A549 (cell line): Measurements from ENCODE around the gene MED12L. TPM values are rescaled to one million over a fixed set of nuclear protein-coding genes. Genes with fewer than 3 reads are reported as not detected.
A peak's percentile ranks its signal among the peaks of the same experiment; 100 is the strongest.
"Not testable (repeated sequence)": the region's sequence is repeated elsewhere in the genome, so short reads cannot be mapped to it uniquely, and the experiment has no call there.

Experiments used
- ATAC-seq, 2 experiments: fragments of 200-7000 bp in 1 of 2; fragments of >200 bp in 1 of 2; cut with Nextera tagmentation in 1 of 2; cut with Tn5 transposase in 1 of 2; 3 replicates each; pipeline versions ENCODE4 v1.8.0 to v1.9.1; 2018 to 2020; ENCODE audit warnings: mild to moderate bottlenecking in 1 of 2, moderate library complexity in 1 of 2
- CTCF ChIA-PET: fragments of 300-600 bp; sonication (Branson Sonifier 250); formaldehyde crosslinking; extraction: SDS; loops from one replicate; lab custom pipeline; 2021; ENCODE audit warnings: antibody characterized with exemption, inconsistent platforms; lab: Yijun Ruan, JAX
- POLR2A ChIA-PET: fragments of 350-600 bp; formaldehyde crosslinking; extraction: SDS; loops from one replicate; lab custom pipeline; 2021; ENCODE audit warnings: antibody characterized with exemption, inconsistent platforms; lab: Yijun Ruan, JAX
- DNase-seq, 2 experiments: peaks; one replicate each; pipeline versions ENCODE4 v3.0.0 to v3.0.0-alpha.2; 2011 to 2016; ENCODE audit warnings: low read depth in 1 of 2, low spot score in 1 of 2
- FAIRE-seq: peaks from 2 replicates; lab custom pipeline; 2011; peaks lifted over from hg19 to GRCh38; lab: Jason Lieb, UNC
- H3K27ac ChIP-seq, 2 experiments: fragments of >200 bp; sonication (Bioruptor Twin); formaldehyde crosslinking; 3 replicates each; pipeline ENCODE4 v1.5.1; 2016 to 2017
- H3K4me1 ChIP-seq: fragments of >200 bp; sonication (Bioruptor Twin); formaldehyde crosslinking; 3 replicates; pipeline ENCODE4 v1.6.1; 2016
- H3K4me2 ChIP-seq: fragments of >200 bp; sonication (Bioruptor Twin); formaldehyde crosslinking; 3 replicates; pipeline ENCODE4 v1.6.1; 2016
- H3K4me3 ChIP-seq: fragments of >200 bp; sonication (Bioruptor Twin); formaldehyde crosslinking; 3 replicates; pipeline ENCODE4 v1.5.1; 2016
- H3K9me3 ChIP-seq: fragments of >200 bp; sonication (Bioruptor Twin); formaldehyde crosslinking; 3 replicates; pipeline ENCODE4 v1.6.1; 2016
- ATOH8 ChIP-seq: fragments of 250-450 bp; sonication (Bioruptor Pico); IDR thresholded peaks from 2 replicates; pipeline ENCODE4 v1.5.0; 2020; ENCODE audit warnings: low read depth, mild to moderate bottlenecking, moderate library complexity
- BCL3 ChIP-seq: fragments of >200 bp; sonication (Bioruptor Twin); formaldehyde crosslinking; IDR thresholded peaks from 3 replicates; pipeline ENCODE4 v1.6.1; 2016
- CBX8 ChIP-seq: fragments of 200-600 bp; sonication (generic); IDR thresholded peaks from 2 replicates; pipeline ENCODE4 v1.6.1; 2016
- FOSB ChIP-seq: fragments of 250-450 bp; sonication (Bioruptor Pico); IDR thresholded peaks from 2 replicates; pipeline ENCODE4 v1.5.0; 2020; ENCODE audit warnings: mild to moderate bottlenecking, moderate library complexity
- HES2 ChIP-seq: fragments of >200 bp; sonication (Bioruptor Twin); formaldehyde crosslinking; IDR thresholded peaks from 2 replicates; pipeline ENCODE4 v1.6.1; 2016
- HOXB5 ChIP-seq: fragments of 250-450 bp; sonication (Bioruptor Pico); IDR thresholded peaks from 2 replicates; pipeline ENCODE4 v1.5.0; 2020; ENCODE audit warnings: mild to moderate bottlenecking, moderate library complexity
- JUN ChIP-seq, 2 experiments: fragments of >200 bp; sonication (Bioruptor Twin); formaldehyde crosslinking; IDR thresholded peaks; 2 replicates in 1 of 2; 3 replicates in 1 of 2; pipeline ENCODE4 v1.6.1; 2016 to 2017
- JUNB ChIP-seq: fragments of >200 bp; sonication (Bioruptor Twin); formaldehyde crosslinking; IDR thresholded peaks from 2 replicates; pipeline ENCODE4 v1.6.1; 2016
- MAFK ChIP-seq: fragments of 450-650 bp; IDR thresholded peaks from 2 replicates; pipeline ENCODE4 v1.6.1; 2014; ENCODE audit not compliant: partially characterized antibody
- PBX3 ChIP-seq: IDR thresholded peaks from 2 replicates; pipeline ENCODE4 v1.6.1; 2012
- POLR2A ChIP-seq: IDR thresholded peaks from 2 replicates; pipeline ENCODE4 v1.6.1; 2012; ENCODE audit warnings: mild to moderate bottlenecking, low read length
- RCOR1 ChIP-seq: fragments of 150-350 bp; IDR thresholded peaks from 2 replicates; pipeline ENCODE4 v1.6.1; 2014; ENCODE audit warnings: antibody characterized with exemption, low read length, low read depth
- ZNF302 ChIP-seq: fragments of 250-450 bp; sonication (Bioruptor Pico); IDR thresholded peaks from 2 replicates; pipeline ENCODE4 v1.9.0; 2021; ENCODE audit warnings: inconsistent platforms, mild to moderate bottlenecking, moderate library complexity
- ZSCAN20 ChIP-seq: fragments of 250-450 bp; sonication (Bioruptor Pico); IDR thresholded peaks from 2 replicates; pipeline ENCODE4 v1.8.0; 2022; ENCODE audit warnings: mild to moderate bottlenecking, moderate library complexity
- WGBS: methylation state at CpG from one replicate; pipeline ENCODE4 v1.1.6; 2017; ENCODE audit errors: missing lambda C conversion rate; 5-methylcytosine and 5-hydroxymethylcytosine counted together
- polyA plus RNA-seq, 4 experiments: library from polyadenylated mRNA; depleted of rRNA in 3 of 4; stranded (reverse); fragments of >200 nt; fragmentation: RNase III in 1 of 4; extraction: RNeasy Plus Mini Kit Qiagen cat#74134 plus additional on column Dnase treatment in 1 of 4; gene quantifications; 2 replicates in 3 of 4; 3 replicates in 1 of 4; pipeline ENCODE4 v1.2.3, GENCODE V29; 2011 to 2017
- TF ChIP-seq, protein P1 (sequence below): IDR thresholded peaks from 2 replicates; pipeline ENCODE4 v1.6.1; 2012; ENCODE audit warnings: low read depth, borderline replicate concordance

Gene MED12L
- polyA plus RNA-seq, 2 of the 4 experiments (the other 2 are of a cell fraction): 0.32 to 0.63 TPM

- peak; percentile 23 for FAIRE-seq
- DNase-seq: no peak
- Histone ChIP-seq H3K4me2 (no peak overlapping the region), H3K9me3 (no peaks in the 10 kb centered on the region)
- no peak for TF ChIP-seq CBX8
- TF ChIP-seq, protein P1, sequence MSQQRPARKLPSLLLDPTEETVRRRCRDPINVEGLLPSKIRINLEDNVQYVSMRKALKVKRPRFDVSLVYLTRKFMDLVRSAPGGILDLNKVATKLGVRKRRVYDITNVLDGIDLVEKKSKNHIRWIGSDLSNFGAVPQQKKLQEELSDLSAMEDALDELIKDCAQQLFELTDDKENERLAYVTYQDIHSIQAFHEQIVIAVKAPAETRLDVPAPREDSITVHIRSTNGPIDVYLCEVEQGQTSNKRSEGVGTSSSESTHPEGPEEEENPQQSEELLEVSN: no peak
- TF ChIP-seq ATOH8 (CRISPR knock-in tag): no peak
- no peak for TF ChIP-seq POLR2A
- TF ChIP-seq JUNB: no peak
- no peak for TF ChIP-seq RCOR1
- TF ChIP-seq, all 56 proteins: peak for 0
- Histone ChIP-seq H3K27ac (no peak overlapping the region), H3K4me3 (no peak overlapping the region), H3K4me1 (no peaks in the 10 kb centered on the region)
- WGBS: 87% methylated on average over 9 of the region's 9 CpGs
- ATAC-seq: peak in 1 of 2 experiments; percentile 29; a peak in 1 of 6 replicates
- ChIA-PET POLR2A (no interaction called here), CTCF (no interaction called here)
These were observed 302.4 kb downstream of the MED12L start for GRCh38 chr3:151387842-151388241.

GRCh38 chr3:151391720-151392119, 306.3 kb downstream of the MED12L start:
- WGBS: 60% methylated on average over 2 of the region's 2 CpGs
- ATAC-seq: no peak
- Histone ChIP-seq H3K4me2 (no peak overlapping the region), H3K9me3 (no peaks in the 10 kb centered on the region), H3K27ac (no peak overlapping the region), H3K4me3 (no peak overlapping the region), H3K4me1 (no peaks in the 10 kb centered on the region)
- ChIA-PET POLR2A (no interaction called here), CTCF (interaction anchor here (0.9 to 1.0 kb wide), 2 partner anchors 22 to 224 kb away, joined by 3 read pairs; no protein-coding TSS in a partner anchor)
- TF ChIP-seq BCL3 (no peak), JUN (IDR thresholded peaks at IDR 0.05) (no peak), ZSCAN20 (CRISPR knock-in tag) (no peak), ZNF302 (CRISPR knock-in tag) (no peak), HES2 (no peak), HOXB5 (CRISPR knock-in tag) (no peak), PBX3 (no peak)
- no peak for DNase-seq
- FAIRE-seq: no peak

GRCh38 chr3:151392191-151392590, 306.7 kb downstream of the MED12L start:
- DNase-seq, H3K4me1 ChIP-seq, POLR2A ChIA-PET, H3K4me2 ChIP-seq, ATAC-seq, H3K4me3 ChIP-seq, FAIRE-seq, H3K9me3 ChIP-seq, H3K27ac ChIP-seq: not testable (repeated sequence)
- 75% methylated on average over 3 of the region's 3 CpGs for WGBS
- CTCF ChIA-PET: interaction anchor here (0.9 to 1.0 kb wide), 2 partner anchors 22 to 224 kb away, joined by 3 read pairs; no protein-coding TSS in a partner anchor

DNA sequence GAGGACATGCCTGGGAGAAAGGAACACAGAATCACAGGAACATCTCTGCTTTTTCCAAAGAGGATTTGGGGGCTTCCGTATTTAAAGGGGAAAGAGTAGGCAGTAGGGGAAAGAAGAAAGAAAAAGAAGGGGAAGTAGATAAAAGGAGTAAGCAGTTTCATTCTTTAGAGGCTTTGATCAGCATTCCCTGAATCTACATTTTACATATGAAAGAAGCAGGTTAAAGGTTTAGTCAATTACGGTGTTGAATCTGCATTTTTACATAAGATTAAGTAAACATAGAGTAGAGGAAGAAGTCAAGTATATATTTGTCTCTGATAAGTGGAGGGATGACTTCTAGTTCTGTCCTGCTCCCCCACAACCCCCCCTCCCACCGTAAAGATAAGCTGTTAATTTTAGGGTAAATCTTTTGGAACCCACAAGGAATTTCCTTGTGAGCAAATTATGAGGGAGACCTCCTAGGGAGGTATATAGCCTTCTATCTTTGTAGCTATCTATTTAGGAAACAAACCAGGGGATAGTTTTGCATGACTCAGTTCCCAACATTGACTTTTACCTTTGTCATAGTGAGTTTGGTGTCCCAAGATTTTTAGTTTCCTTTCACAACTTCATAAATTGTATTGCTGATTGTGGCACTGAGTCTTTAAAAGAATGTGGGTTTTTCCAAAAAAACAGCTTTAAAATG, 307.8 kb downstream of the MED12L start:
- TF ChIP-seq MAFK (no peak), FOSB (no peak)
- TF ChIP-seq, all 56 proteins: peak for 0
- ChIA-PET CTCF (interaction anchor here (1.4 kb wide), 1 partner anchor 46 kb away, joined by 5 read pairs; no protein-coding TSS in a partner anchor), POLR2A (no interaction called here)
- Histone ChIP-seq H3K4me3 (no peak overlapping the region), H3K9me3 (no peaks in the 10 kb centered on the region), H3K4me2 (no peak overlapping the region), H3K27ac (no peak overlapping the region), H3K4me1 (no peaks in the 10 kb centered on the region)
- DNase-seq: no peak
- FAIRE-seq: no peak
- 74% methylated on average over 3 of the region's 3 CpGs for WGBS
- no peak for ATAC-seq
